ENCODE results near the gene KRTAP9-3.
"Not testable (repeated sequence)": the region's sequence is repeated elsewhere in the genome, so short reads cannot be mapped to it uniquely, and the experiment has no call there.

Gene KRTAP9-3

GRCh38 chr17:41254861-41255260, 22.6 kb downstream of the KRTAP9-3 start:
- no peak for DNase-seq

GRCh38 chr17:41255381-41256290, 23.4 kb downstream of the KRTAP9-3 start, which contains the start of gene KRTAP9-9:
KRTAP9-9 (plus strand) TSS chr17:41255384.
- DNase-seq, result not testable (repeated sequence)

GRCh38 chr17:41256291-41256685, 24.0 kb downstream of the KRTAP9-3 start:
- DNase-seq, result no peak

GRCh38 chr17:41258406-41258805, 26.2 kb downstream of the KRTAP9-3 start:
- no peak for DNase-seq

- DNase-seq, result no peak
Observed at GRCh38 chr17:41263212-41263611, 31.0 kb downstream of the KRTAP9-3 start.

- no peak for DNase-seq
Observed at GRCh38 chr17:41264599-41264998, 32.4 kb downstream of the KRTAP9-3 start.

DNA sequence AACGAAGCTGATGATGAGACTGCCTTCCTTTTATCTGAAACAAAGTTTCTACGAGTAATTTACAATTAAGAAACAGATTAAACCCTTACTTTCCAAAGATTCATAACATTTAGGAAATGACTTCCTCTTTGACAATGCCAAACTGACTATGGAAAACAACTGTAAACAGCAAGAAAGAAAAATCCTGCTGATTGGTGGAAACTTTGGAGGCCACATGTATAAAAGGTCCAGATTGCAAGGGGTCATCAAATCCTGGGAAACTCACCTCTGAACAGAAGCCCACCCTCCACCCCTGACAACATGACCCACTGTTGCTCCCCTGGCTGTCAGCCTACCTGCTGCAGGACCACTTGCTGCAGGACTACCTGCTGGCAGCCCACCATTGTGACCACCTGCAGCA, 32.8 kb downstream of the KRTAP9-3 start, which contains the start of gene KRTAP9-6:
Gene KRTAP9-6 (plus strand): TSS at position 301 of the 400 bp plus-strand sequence. CDS start 0 bp downstream, at position 301.
- DNase-seq, result no peak

DNA sequence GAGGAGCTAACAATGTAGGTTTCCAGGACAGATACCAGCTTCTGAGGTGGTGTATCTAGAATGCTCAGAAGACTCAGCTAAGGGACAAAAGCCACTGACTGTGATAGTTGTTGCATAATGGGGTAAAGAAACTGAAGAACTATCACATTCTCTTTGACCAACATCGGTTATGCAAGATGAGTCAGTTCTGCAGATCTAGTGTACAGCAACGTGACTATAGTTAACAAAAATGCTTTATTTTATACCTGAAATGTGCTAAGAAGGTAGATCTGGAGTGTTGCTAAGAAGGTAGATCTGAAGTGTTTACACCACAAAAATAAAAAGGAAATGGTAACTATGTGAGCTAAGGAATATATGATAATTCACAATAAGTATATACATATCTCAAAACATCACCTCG, 35.5 kb downstream of the KRTAP9-3 start:
- no peak for DNase-seq

- DNase-seq, result not testable (repeated sequence)
Observed at GRCh38 chr17:41271323-41271722, 39.1 kb downstream of the KRTAP9-3 start.

- no peak for DNase-seq
Observed at GRCh38 chr17:41271858-41272257, 39.6 kb downstream of the KRTAP9-3 start.

DNA sequence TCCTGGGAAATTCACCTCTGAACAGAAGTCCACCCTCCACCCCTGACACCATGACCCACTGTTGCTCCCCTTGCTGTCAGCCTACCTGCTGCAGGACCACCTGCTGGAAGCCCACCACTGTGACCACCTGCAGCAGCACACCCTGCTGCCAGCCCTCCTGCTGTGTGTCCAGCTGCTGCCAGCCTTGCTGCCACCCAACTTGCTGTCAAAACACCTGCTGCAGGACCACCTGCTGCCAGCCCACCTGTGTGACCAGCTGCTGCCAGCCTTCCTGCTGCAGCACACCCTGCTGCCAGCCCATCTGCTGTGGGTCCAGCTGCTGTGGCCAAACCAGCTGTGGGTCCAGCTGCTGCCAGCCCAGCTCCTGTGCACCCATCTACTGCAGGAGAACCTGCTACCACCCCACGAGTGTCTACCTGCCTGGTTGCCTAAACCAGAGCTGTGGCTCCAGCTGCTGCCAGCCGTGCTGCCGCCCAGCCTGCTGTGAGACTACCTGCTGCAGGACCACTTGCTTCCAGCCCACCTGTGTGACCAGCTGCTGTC, 43.5 kb downstream of the KRTAP9-3 start, which contains the start of gene KRTAP9-7:
Gene KRTAP9-7 (plus strand): TSS at position 51 of the 543 bp plus-strand sequence. CDS start 0 bp downstream, at position 51.
- DNase-seq, result not testable (repeated sequence)

DNA sequence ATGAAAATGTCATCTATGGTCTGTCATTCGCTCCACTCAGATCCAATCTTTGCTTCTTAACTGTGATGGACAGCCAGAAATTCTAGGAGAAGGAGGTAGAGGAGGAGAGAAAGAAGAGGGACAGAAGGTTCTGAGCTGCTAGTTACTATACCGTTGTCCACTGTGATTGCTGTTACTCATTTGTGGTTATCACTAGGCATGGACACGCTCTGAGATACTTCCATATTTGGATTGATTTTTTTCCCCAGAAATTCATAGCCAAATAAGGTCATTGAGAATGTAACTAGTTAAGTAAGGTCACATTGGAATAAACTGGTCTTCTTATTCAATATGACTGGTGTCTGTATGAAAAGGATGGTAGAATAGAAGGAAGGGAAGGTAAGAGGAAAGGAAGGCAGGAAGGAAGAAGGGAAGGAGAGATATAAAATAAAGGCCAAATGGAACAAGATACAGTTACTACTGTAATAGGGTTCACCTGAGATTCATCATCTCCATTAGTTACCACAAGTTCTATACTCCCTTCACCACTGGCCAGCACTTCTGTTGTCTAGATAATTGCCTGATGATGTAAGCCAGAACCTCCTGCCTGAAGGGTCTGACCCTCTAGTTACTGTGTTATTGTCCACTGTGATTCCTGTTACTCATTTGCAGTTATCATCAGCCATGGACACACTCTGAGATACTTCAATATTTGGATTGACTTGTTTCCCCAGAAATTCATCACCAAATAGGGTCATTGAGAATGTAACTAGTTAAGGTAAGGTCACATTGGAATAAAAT, 46.1 kb downstream of the KRTAP9-3 start:
- no peak for DNase-seq
